GM12878 (cell line): Measurements from ENCODE around the gene NEU3. TPM values are rescaled to one million over a fixed set of nuclear protein-coding genes. Genes with fewer than 3 reads are reported as not detected.

Experiments used
- ATAC-seq: fragments of 200-7000 bp; cut with Tn5 transposase; 3 replicates; pipeline ENCODE4 v1.9.1; 2020; ENCODE audit warnings: mild to moderate bottlenecking, moderate library complexity
- BruUV-seq: library from RNA; stranded (reverse); fragments of 400-500 nt; replicated peaks from 2 replicates; lab custom pipeline; 2021; lab: Mats Ljungman, UMichigan
- CTCF ChIA-PET: fragments of 300-600 bp; sonication (Branson Sonifier 250); formaldehyde crosslinking; extraction: SDS; loops from one replicate; lab custom pipeline; 2021; ENCODE audit warnings: inconsistent platforms; lab: Yijun Ruan, JAX
- POLR2A ChIA-PET: fragments of 350-600 bp; formaldehyde crosslinking; extraction: SDS; loops from one replicate; lab custom pipeline; 2021; ENCODE audit warnings: inconsistent platforms; lab: Charles Lee
- RAD21 ChIA-PET: fragments of 300-600 bp; sonication (Branson Sonifier 250); formaldehyde crosslinking; loops from one replicate; lab custom pipeline; 2023; ENCODE audit warnings: antibody characterized with exemption; ENCODE audit not compliant: unreplicated experiment; lab: Charles Lee
- SMC1A ChIA-PET: fragments of 300-600 bp; sonication (Branson Sonifier 250); formaldehyde crosslinking; loops from one replicate; lab custom pipeline; 2023; ENCODE audit not compliant: unreplicated experiment, uncharacterized antibody; lab: Charles Lee
- DNase-seq: peaks from one replicate; pipeline ENCODE4 v3.0.0-alpha.2; 2011; ENCODE audit warnings: low read depth, low spot score
- FAIRE-seq: peaks from 3 replicates; lab custom pipeline; 2011; peaks lifted over from hg19 to GRCh38; lab: Jason Lieb, UNC
- H2AFZ ChIP-seq: 2 replicates; pipeline ENCODE4 v1.6.0; 2011; ENCODE audit warnings: low read depth, low read length, control low read depth; ENCODE audit not compliant: control insufficient read depth
- H3K27ac ChIP-seq: 2 replicates; pipeline ENCODE4 v1.5.1; 2011; ENCODE audit warnings: control low read depth; ENCODE audit not compliant: control insufficient read depth, insufficient read depth
- H3K27me3 ChIP-seq, 2 experiments: replicated peaks in 1 of 2; 2 replicates each; pipeline versions ENCODE4 v1.6.0 to v1.6.1; 2011; ENCODE audit warnings: low read length in 1 of 2; ENCODE audit not compliant: control insufficient read depth in 2 of 2, insufficient read depth in 2 of 2
- H3K36me3 ChIP-seq, 2 experiments: 2 replicates each; pipeline ENCODE4 v1.5.1; 2011; ENCODE audit warnings: low read length in 1 of 2; ENCODE audit not compliant: control insufficient read depth in 2 of 2, insufficient read depth in 2 of 2
- H3K4me1 ChIP-seq: 2 replicates; pipeline ENCODE4 v1.6.1; 2011; ENCODE audit warnings: mild to moderate bottlenecking, low read length, moderate library complexity, mixed read lengths; ENCODE audit not compliant: control insufficient read depth, insufficient read depth
- H3K4me2 ChIP-seq: 2 replicates; pipeline ENCODE4 v1.6.0; 2011; ENCODE audit warnings: control low read depth; ENCODE audit not compliant: control insufficient read depth, insufficient read depth
- H3K4me3 ChIP-seq: fragments of 200-600 bp; sonication (generic); 2 replicates; pipeline ENCODE4 v1.5.1; 2016
- H3K79me2 ChIP-seq: 2 replicates; pipeline ENCODE4 v1.6.0; 2011; ENCODE audit warnings: low read length; ENCODE audit not compliant: control insufficient read depth, insufficient read depth
- H3K9ac ChIP-seq: 2 replicates; pipeline ENCODE4 v1.8.0; 2011; ENCODE audit warnings: low read length, control low read depth, mixed read lengths; ENCODE audit not compliant: control insufficient read depth, insufficient read depth
- H3K9me3 ChIP-seq: replicated peaks from 3 replicates; pipeline ENCODE4 v1.5.1; 2011; ENCODE audit warnings: mild to moderate bottlenecking, low read length; ENCODE audit not compliant: control insufficient read depth, insufficient read depth
- H4K20me1 ChIP-seq: 2 replicates; pipeline ENCODE4 v1.6.0; 2011; ENCODE audit not compliant: control insufficient read depth, insufficient read depth
- BCL11A ChIP-seq: IDR thresholded peaks from 2 replicates; pipeline ENCODE4 v1.6.1; 2011; ENCODE audit warnings: low read depth, low read length
- DPF2 ChIP-seq: fragments of 450-650 bp; IDR thresholded peaks from 2 replicates; pipeline ENCODE4 v1.6.1; 2017; ENCODE audit warnings: mild to moderate bottlenecking
- JUNB ChIP-seq: IDR thresholded peaks from 2 replicates; pipeline ENCODE4 v1.6.1; 2016; ENCODE audit warnings: antibody characterized with exemption, mild to moderate bottlenecking
- LARP7 ChIP-seq: fragments of 450-650 bp; IDR thresholded peaks from 2 replicates; pipeline ENCODE4 v1.6.1; 2017; ENCODE audit warnings: mild to moderate bottlenecking
- MEF2A ChIP-seq: IDR thresholded peaks from 2 replicates; pipeline ENCODE4 v1.6.1; 2011; ENCODE audit warnings: low read depth, mild to moderate bottlenecking, low read length, moderate library complexity; ENCODE audit not compliant: insufficient read depth
- POU2F2 ChIP-seq: IDR thresholded peaks from 3 replicates; pipeline ENCODE4 v1.6.1; 2011; ENCODE audit warnings: low read depth, mild to moderate bottlenecking, low read length, borderline replicate concordance
- REST ChIP-seq: IDR thresholded peaks from 2 replicates; pipeline ENCODE4 v1.6.1; 2012; ENCODE audit warnings: mild to moderate bottlenecking, low read depth, low read length
- SRF ChIP-seq, 2 experiments: IDR thresholded peaks; 2 replicates each; pipeline ENCODE4 v1.6.1; 2011; ENCODE audit warnings: low read depth in 2 of 2, low read length in 2 of 2, mild to moderate bottlenecking in 1 of 2, moderate library complexity in 1 of 2
- TCF12 ChIP-seq: IDR thresholded peaks from 2 replicates; pipeline ENCODE4 v1.6.1; 2011; ENCODE audit warnings: low read depth, mild to moderate bottlenecking, low read length
- ZBTB33 ChIP-seq: fragments of 450-650 bp; IDR thresholded peaks from 2 replicates; pipeline ENCODE4 v1.6.1; 2017; ENCODE audit warnings: mild to moderate bottlenecking
- ZSCAN29 ChIP-seq: fragments of 450-650 bp; IDR thresholded peaks from 2 replicates; pipeline ENCODE4 v1.6.1; 2017; ENCODE audit warnings: mild to moderate bottlenecking, moderate library complexity
- WGBS: methylation state at CpG from one replicate; pipeline ENCODE4 v1.1.6; 2016; ENCODE audit warnings: low lambda C conversion rate; ENCODE audit not compliant: insufficient replicate concordance, insufficient coverage; ENCODE audit errors: missing lambda C conversion rate; 5-methylcytosine and 5-hydroxymethylcytosine counted together
- in situ Hi-C: fragments of 300-500 bp; cut with MboI; formaldehyde crosslinking; loops from 9 replicates; pipeline ENCODE4 v1.14.3; 2018; ENCODE audit warnings: mixed read lengths
- intact Hi-C: fragments of 100-400 bp; cut with micrococcal nuclease; formaldehyde crosslinking; loops from one replicate; pipeline ENCODE4 v1.14.2; 2022; ENCODE audit not compliant: unreplicated experiment
- polyA plus RNA-seq, 11 experiments: library from polyadenylated mRNA; depleted of rRNA in 4 of 11; unstranded in 6 of 11; stranded (reverse) in 5 of 11; fragments of >200 nt; fragmentation: Nextera tagmentation in 4 of 11; fragmentation: Illumina TruSeq in 1 of 11; extraction: Ambion mirVana in 4 of 11; extraction: Trizol in 1 of 11; gene quantifications; 1 replicate in 1 of 11; 2 replicates in 10 of 11; pipeline versions ENCODE4 v1.2.1 to v1.2.3, GENCODE V29; 2011 to 2016; ENCODE audit warnings: inconsistent platforms in 2 of 11, missing spikeins in 2 of 11, low read depth in 1 of 11
- total RNA-seq, 4 experiments: library from RNA; depleted of rRNA in 3 of 4; stranded (reverse); fragments of >200 nt in 3 of 4; fragmentation: Illumina TruSeq in 1 of 4; extraction: Trizol in 1 of 4; gene quantifications; 2 replicates each; pipeline versions ENCODE4 v1.2.1 to v1.2.3, GENCODE V29; 2013 to 2021

NEU3 gene
- total and polyA plus RNA-seq, 10 of the 15 experiments (the other 5 are each of a cell fraction or from before 2014, with no cell fraction given) = 2.5 to 20.3 (median 13.4) TPM

GRCh38 chr11:74953451-74953850, 35.3 kb upstream of the NEU3 start:
- Histone ChIP-seq H3K27ac (peak overlapping the region; percentile 92), H3K4me2 (peak overlapping the region; percentile 91), H4K20me1 (peaks cover 8% of the 10 kb centered on the region; the same call in 1 of the 2 replicates), H2AFZ (no peak overlapping the region), H3K4me3 (peak overlapping the region; percentile 88), H3K9me3 (no peaks in the 10 kb centered on the region; the same call in 2 of the 3 replicates), H3K36me3 (peaks cover 0 to 15% of the 10 kb centered on the region in 2 experiments; a peak in 2 of 4 replicates), H3K27me3 (no peaks in the 10 kb centered on the region), H3K79me2 (peaks cover 98% of the 10 kb centered on the region), H3K9ac (peak overlapping the region; percentile 44; the same call in 1 of the 2 replicates), H3K4me1 (peaks cover 39% of the 10 kb centered on the region)
- ChIA-PET CTCF (interaction anchor here (0.9 to 1.9 kb wide), 10 partner anchors 9 to 188 kb away, joined by 3 to 7 read pairs (median 4); partner anchors contain the start of gene NEU3), POLR2A (interaction anchor here (0.5 to 1.8 kb wide), 5 partner anchors 10 to 1281 kb away, joined by 3 to 5 read pairs (median 3); partner anchors contain the start of gene NEU3), SMC1A (interaction anchor here (1.0 to 2.5 kb wide), 3 partner anchors 9 to 35 kb away, joined by 4 to 9 read pairs (median 6); partner anchors contain the start of gene NEU3), RAD21 (interaction anchor here (0.9 to 1.5 kb wide), 2 partner anchors 36 to 39 kb away, joined by 3 to 5 read pairs; partner anchors contain the start of gene NEU3)
- FAIRE-seq (no peak), DNase-seq (no peak), ATAC-seq (no peak)
- no TSS peak for BruUV-seq
- 60% methylated on average over 5 of the region's 5 CpGs for WGBS
- no peak for TF ChIP-seq JUNB
- TF ChIP-seq MEF2A = 0 out of 2 replicates have a peak, but pooled peaks have one; percentile 59
- TF ChIP-seq POU2F2 = peak; percentile 12; the same call in 1 of the 3 replicates
- intact Hi-C loops (no loop called here), in situ Hi-C loops (no loop called here)

GRCh38 chr11:74954199-74954598, 34.5 kb upstream of the NEU3 start:
- intact Hi-C loops (no loop called here), in situ Hi-C loops (no loop called here)
- ChIA-PET RAD21 (interaction anchor here (1.0 kb wide), 1 partner anchor 34 kb away, joined by 3 read pairs; the partner anchor contains the start of gene NEU3), SMC1A (interaction anchor here (0.9 to 2.5 kb wide), 3 partner anchors 9 to 35 kb away, joined by 3 to 9 read pairs (median 4); partner anchors contain the start of gene NEU3), POLR2A (interaction anchor here (0.6 to 1.8 kb wide), 4 partner anchors 9 to 446 kb away, joined by 3 to 5 read pairs (median 4); partner anchors contain the start of gene NEU3), CTCF (interaction anchor here (0.6 to 1.9 kb wide), 9 partner anchors 8 to 984 kb away, joined by 3 to 5 read pairs (median 3); no protein-coding TSS in a partner anchor)
- 93% methylated on average over 1 of the region's 1 CpG for WGBS
- peaks cover 0 to 15% of the 10 kb centered on the region in 2 experiments; a peak in 2 of 4 replicates for H3K36me3 ChIP-seq
- H3K4me1 ChIP-seq = peaks cover 39% of the 10 kb centered on the region
- ATAC-seq (no peak), DNase-seq (no peak), FAIRE-seq (no peak)
- H3K9me3 ChIP-seq = no peaks in the 10 kb centered on the region; the same call in 2 of the 3 replicates
- H3K27ac ChIP-seq = peak overlapping the region; percentile 72
- BruUV-seq = no TSS peak
- no peak overlapping the region for H2AFZ ChIP-seq
- peak overlapping the region; percentile 88 for H3K4me3 ChIP-seq
- H3K4me2 ChIP-seq = peak overlapping the region; percentile 91
- no peaks in the 10 kb centered on the region for H3K27me3 ChIP-seq
- H3K79me2 ChIP-seq = peaks cover 100% of the 10 kb centered on the region
- H3K9ac ChIP-seq = no peak overlapping the region
- H4K20me1 ChIP-seq = peaks cover 8% of the 10 kb centered on the region; the same call in 1 of the 2 replicates
- TF ChIP-seq ZBTB33 = no peak
- TF ChIP-seq SRF (IDR thresholded peaks at IDR 0.05; ENCODE audit: low read depth in 2 of 2, low read length in 2 of 2) = no peak
- TF ChIP-seq BCL11A = no peak
- no peak for TF ChIP-seq REST
- no peak for TF ChIP-seq DPF2
- no peak for TF ChIP-seq ZSCAN29
- TF ChIP-seq TCF12 = no peak
- TF ChIP-seq LARP7 = no peak
